Thyroid gland (tissue), 4 donors: Measurements from ENCODE around the gene FUCA2. TPM values are rescaled to one million over a fixed set of nuclear protein-coding genes. Genes with fewer than 3 reads are reported as not detected.

ENCODE experiments used
- DNase-seq, 2 donors: peaks; one replicate each; pipeline ENCODE4 v3.0.0-alpha.2; 2019
- H3K27ac ChIP-seq, 3 donors: fragments of 200-600 bp; sonication (generic); 1 replicate in 2 of 3; 2 replicates in 1 of 3; pipeline ENCODE4 v1.5.1; 2016 to 2019; ENCODE audit warnings: mild to moderate bottlenecking in 1 of 3, moderate library complexity in 1 of 3
- H3K27me3 ChIP-seq: fragments of 200-600 bp; sonication (generic); one replicate; pipeline ENCODE4 v1.5.1; 2019
- H3K36me3 ChIP-seq, 2 donors: fragments of 200-600 bp; sonication (generic); one replicate each; pipeline ENCODE4 v1.5.1; 2016 to 2019
- H3K4me1 ChIP-seq, 2 donors: fragments of 200-600 bp; sonication (generic); one replicate each; pipeline ENCODE4 v1.5.1; 2017 to 2019
- H3K4me3 ChIP-seq, 3 donors: fragments of 200-600 bp; sonication (generic); replicated peaks in 1 of 3; 1 replicate in 2 of 3; 2 replicates in 1 of 3; pipeline ENCODE4 v1.5.1; 2016; ENCODE audit warnings: mild to moderate bottlenecking in 1 of 3
- H3K9me3 ChIP-seq: fragments of 200-600 bp; sonication (generic); one replicate; pipeline ENCODE4 v1.5.1; 2017
- CTCF ChIP-seq, 6 experiments: fragments of 200-600 bp in 3 of 6; fragments of 450-650 bp in 3 of 6; sonication (generic) in 3 of 6; IDR thresholded peaks; one replicate each; pipeline ENCODE4 v1.5.1; 2016 to 2019; ENCODE audit warnings: antibody characterized with exemption in 6 of 6, mild to moderate bottlenecking in 2 of 6, inconsistent platforms in 1 of 6, moderate library complexity in 1 of 6
- POLR2A ChIP-seq, 2 donors: fragments of 450-650 bp; IDR thresholded peaks; one replicate each; pipeline ENCODE4 v1.6.1; 2017; ENCODE audit warnings: antibody characterized with exemption in 2 of 2, mild to moderate bottlenecking in 2 of 2, moderate library complexity in 1 of 2
- WGBS, 2 donors: methylation state at CpG; one replicate each; pipeline ENCODE4 v1.1.5; 2017; 5-methylcytosine and 5-hydroxymethylcytosine counted together
- intact Hi-C: fragments of 100-400 bp; cut with DNase I; formaldehyde crosslinking; loops from one replicate; pipeline ENCODE4 v1.15.1; 2023
- total RNA-seq, 4 donors: library from RNA; depleted of rRNA; stranded (reverse); fragments of >200 nt; gene quantifications; one replicate each; pipeline ENCODE4 v1.2.3, GENCODE V29; 2016

FUCA2 gene
- total RNA-seq, 4 donors from 2014 or later = 31.7 to 59.1 (median 44.7) TPM

GRCh38 chr6:143457563-143458359 is 53.8 kb downstream of the FUCA2 start:
- Histone ChIP-seq H3K4me1 (peaks cover 0 to 12% of the 10 kb centered on the region in 2 donors), H3K36me3 (peaks cover 0 to 5% of the 10 kb centered on the region in 2 donors), H3K27ac (peak overlapping the region in 2 of 3 donors; percentile 28 to 34), H3K9me3 (no peaks in the 10 kb centered on the region), H3K27me3 (no peaks in the 10 kb centered on the region), H3K4me3 (no peak overlapping the region)
- intact Hi-C loops = no loop called here
- WGBS, 2 donors = 47 to 58% methylated on average over 2 of the region's 2 CpGs
- no peak for DNase-seq
- no peak for TF ChIP-seq POLR2A (IDR thresholded peaks at IDR 0.05)
- TF ChIP-seq CTCF (IDR thresholded peaks at IDR 0.05) = no peak

GRCh38 chr6:143451531-143451930 is 60.0 kb downstream of the FUCA2 start:
- Histone ChIP-seq H3K4me3 (peak overlapping the region; percentile 57 to 96 (median 68)), H3K9me3 (no peaks in the 10 kb centered on the region), H3K27me3 (no peaks in the 10 kb centered on the region), H3K27ac (peak overlapping the region in 1 of 3 donors; percentile 63), H3K36me3 (no peaks in the 10 kb centered on the region), H3K4me1 (peaks cover 12 to 18% of the 10 kb centered on the region in 2 donors)
- intact Hi-C loops = no loop called here
- DNase-seq = no peak
- 40 to 49% methylated on average over 4 of the region's 4 CpGs for WGBS, 2 donors
- TF ChIP-seq CTCF (IDR thresholded peaks at IDR 0.05) = no peak
- no peak for TF ChIP-seq POLR2A (IDR thresholded peaks at IDR 0.05)

GRCh38 chr6:143450453-143451371 is 60.8 kb downstream of the FUCA2 start, which contains the start of the genes ADAT2 and PEX3:
TSS of gene ADAT2 (minus strand) at chr6:143450695. CDS start at chr6:143450658, 37 bp downstream.
TSS of gene PEX3 (plus strand) at chr6:143450805. CDS start at chr6:143451043, 238 bp downstream.
- WGBS, 2 donors = 1% methylated on average over 35 to 41 of the region's 56 CpGs
- H3K36me3 ChIP-seq = no peaks in the 10 kb centered on the region
- H3K4me1 ChIP-seq = peaks cover 12 to 18% of the 10 kb centered on the region in 2 donors
- peak within 1 kb of the TSS; percentile 57 to 96 (median 68) for H3K4me3 ChIP-seq
- peak; percentile 91 to 93 for DNase-seq
- intact Hi-C loops = no loop called here
- peak in 1 of 2 donors; percentile 76 for TF ChIP-seq POLR2A (IDR thresholded peaks at IDR 0.05)
- TF ChIP-seq CTCF (IDR thresholded peaks at IDR 0.05) = no peak
- H3K27ac ChIP-seq = peak within 1 kb of the TSS; percentile 37 to 63 (median 59)
- H3K27me3 ChIP-seq = no peaks in the 10 kb centered on the region
- no peaks in the 10 kb centered on the region for H3K9me3 ChIP-seq

- intact Hi-C loops = no loop called here
- no peaks in the 10 kb centered on the region for H3K27me3 ChIP-seq
- peak in 1 of 2 donors; percentile 20 for DNase-seq
- H3K9me3 ChIP-seq = no peaks in the 10 kb centered on the region
- H3K4me3 ChIP-seq = peak overlapping the region; percentile 10 to 68 (median 57)
- WGBS, 2 donors = 8 to 9% methylated on average over 18 to 19 of the region's 19 CpGs
- H3K27ac ChIP-seq = peak overlapping the region in 2 of 3 donors; percentile 37 to 46
- H3K36me3 ChIP-seq = no peaks in the 10 kb centered on the region
- no peak for TF ChIP-seq CTCF (IDR thresholded peaks at IDR 0.05)
- TF ChIP-seq POLR2A (IDR thresholded peaks at IDR 0.05) = no peak
- peaks cover 12 to 18% of the 10 kb centered on the region in 2 donors for H3K4me1 ChIP-seq
These were observed 61.6 kb downstream of the FUCA2 start for GRCh38 chr6:143449714-143450452.
